ENCODE data around the gene TMPRSS6. TPM values are rescaled to one million over a fixed set of nuclear protein-coding genes. Genes with fewer than 3 reads are reported as not detected.

TMPRSS6 gene
- total and polyA plus RNA-seq, 2 experiments from 2014 or later = 0.05 TPM; not detected in 1

GRCh38 chr22:37122598-37123180 lies 13.2 kb upstream of the TMPRSS6 start:
- H3K79me2 ChIP-seq (ENCODE audit: insufficient read depth) = no peaks in the 10 kb centered on the region
- no peak overlapping the region for H3K9ac ChIP-seq
- no peak overlapping the region for H3K27ac ChIP-seq
- H2AFZ ChIP-seq = no peak overlapping the region
- H3K4me2 ChIP-seq (ENCODE audit: unreplicated experiment) = no peak overlapping the region
- H3K9me3 ChIP-seq (ENCODE audit: low read depth) = no peaks in the 10 kb centered on the region
- no peaks in the 10 kb centered on the region for H4K20me1 ChIP-seq (ENCODE audit: insufficient read depth)
- WGBS, 2 experiments (ENCODE audit: low coverage in 1 of 2, low lambda C conversion rate in 2 of 2, missing lambda C conversion rate in 2 of 2) = 64 to 77% methylated on average over 3 of the region's 3 CpGs
- in situ Hi-C loops (cut with MboI) = no loop called here
- DNase-seq = no peak
- H3K4me3 ChIP-seq = no peak overlapping the region
- H3K4me1 ChIP-seq (ENCODE audit: insufficient read depth) = no peaks in the 10 kb centered on the region
- TF ChIP-seq EZH2 (IDR thresholded peaks at IDR 0.05; ENCODE audit: insufficient read depth, poor library complexity, severe bottlenecking) (no peak), EZH2phosphoT487 (IDR thresholded peaks at IDR 0.05; ENCODE audit: insufficient read depth, low read depth) (no peak)
- no peaks in the 10 kb centered on the region for H3F3A ChIP-seq (ENCODE audit: insufficient read depth)
- no peaks in the 10 kb centered on the region for H3K9me2 ChIP-seq (ENCODE audit: insufficient read depth)
- peaks cover 18% of the 10 kb centered on the region for H3K27me3 ChIP-seq (replicated peaks; ENCODE audit: insufficient read depth)
- no peaks in the 10 kb centered on the region for H3K36me3 ChIP-seq (ENCODE audit: low read depth)

GRCh38 chr22:37121887-37122591 lies 12.5 kb upstream of the TMPRSS6 start:
- Histone ChIP-seq H3K27ac (no peak overlapping the region), H3K4me2 (ENCODE audit: unreplicated experiment) (no peak overlapping the region), H4K20me1 (ENCODE audit: insufficient read depth) (no peaks in the 10 kb centered on the region), H3K9me3 (ENCODE audit: low read depth) (no peaks in the 10 kb centered on the region), H3K79me2 (ENCODE audit: insufficient read depth) (no peaks in the 10 kb centered on the region), H3K9ac (no peak overlapping the region), H3F3A (ENCODE audit: insufficient read depth) (no peaks in the 10 kb centered on the region), H2AFZ (peak overlapping the region; percentile 58; the same call in 1 of the 2 replicates), H3K9me2 (ENCODE audit: insufficient read depth) (no peaks in the 10 kb centered on the region), H3K27me3 (replicated peaks; ENCODE audit: insufficient read depth) (peaks cover 23% of the 10 kb centered on the region), H3K4me1 (ENCODE audit: insufficient read depth) (no peaks in the 10 kb centered on the region), H3K36me3 (ENCODE audit: low read depth) (no peaks in the 10 kb centered on the region), H3K4me3 (no peak overlapping the region)
- WGBS, 2 experiments (ENCODE audit: low coverage in 1 of 2, low lambda C conversion rate in 2 of 2, missing lambda C conversion rate in 2 of 2) = 27 to 32% methylated on average over 15 of the region's 15 CpGs
- no peak for TF ChIP-seq EZH2phosphoT487 (IDR thresholded peaks at IDR 0.05; ENCODE audit: insufficient read depth, low read depth)
- TF ChIP-seq EZH2 (IDR thresholded peaks at IDR 0.05; ENCODE audit: insufficient read depth, poor library complexity, severe bottlenecking) = no peak
- peak; percentile 68 for DNase-seq
- in situ Hi-C loops (cut with MboI) = no loop called here

GRCh38 chr22:37120569-37121340 lies 11.2 kb upstream of the TMPRSS6 start:
- H3F3A ChIP-seq (ENCODE audit: insufficient read depth) = no peaks in the 10 kb centered on the region

GRCh38 chr22:37119872-37120271 lies 10.4 kb upstream of the TMPRSS6 start:
- Histone ChIP-seq H3K9ac (no peak overlapping the region), H3K9me2 (ENCODE audit: insufficient read depth) (no peaks in the 10 kb centered on the region), H3K4me1 (ENCODE audit: insufficient read depth) (no peaks in the 10 kb centered on the region), H4K20me1 (ENCODE audit: insufficient read depth) (no peaks in the 10 kb centered on the region), H3K27me3 (replicated peaks; ENCODE audit: insufficient read depth) (peaks cover 24% of the 10 kb centered on the region), H2AFZ (no peak overlapping the region), H3K4me3 (no peak overlapping the region), H3K27ac (no peak overlapping the region), H3F3A (ENCODE audit: insufficient read depth) (no peaks in the 10 kb centered on the region), H3K36me3 (ENCODE audit: low read depth) (no peaks in the 10 kb centered on the region), H3K79me2 (ENCODE audit: insufficient read depth) (no peaks in the 10 kb centered on the region), H3K4me2 (ENCODE audit: unreplicated experiment) (no peak overlapping the region), H3K9me3 (ENCODE audit: low read depth) (no peaks in the 10 kb centered on the region)
- 67 to 69% methylated on average over 13 of the region's 13 CpGs for WGBS, 2 experiments (ENCODE audit: low coverage in 1 of 2, low lambda C conversion rate in 2 of 2, missing lambda C conversion rate in 2 of 2)
- DNase-seq = no peak
- TF ChIP-seq EZH2 (IDR thresholded peaks at IDR 0.05; ENCODE audit: insufficient read depth, poor library complexity, severe bottlenecking) = no peak
- TF ChIP-seq EZH2phosphoT487 (IDR thresholded peaks at IDR 0.05; ENCODE audit: insufficient read depth, low read depth) = no peak
- in situ Hi-C loops (cut with MboI) = no loop called here

More at GRCh38 chr22:37120569-37121340, 11.2 kb upstream of the TMPRSS6 start:
- no peaks in the 10 kb centered on the region for H3K9me3 ChIP-seq (ENCODE audit: low read depth)
- no peaks in the 10 kb centered on the region for H3K79me2 ChIP-seq (ENCODE audit: insufficient read depth)
- no peak overlapping the region for H3K9ac ChIP-seq
- H3K9me2 ChIP-seq (ENCODE audit: insufficient read depth) = no peaks in the 10 kb centered on the region
- no peak for TF ChIP-seq EZH2 (IDR thresholded peaks at IDR 0.05; ENCODE audit: insufficient read depth, poor library complexity, severe bottlenecking)
- TF ChIP-seq EZH2phosphoT487 (IDR thresholded peaks at IDR 0.05; ENCODE audit: insufficient read depth, low read depth) = no peak
- H3K36me3 ChIP-seq (ENCODE audit: low read depth) = no peaks in the 10 kb centered on the region
- H3K27me3 ChIP-seq (replicated peaks; ENCODE audit: insufficient read depth) = peaks cover 26% of the 10 kb centered on the region
- no peak for DNase-seq
- no peak overlapping the region for H3K27ac ChIP-seq
- WGBS, 2 experiments (ENCODE audit: low coverage in 1 of 2, low lambda C conversion rate in 2 of 2, missing lambda C conversion rate in 2 of 2) = 73 to 80% methylated on average over 11 of the region's 11 CpGs
- no peak overlapping the region for H3K4me3 ChIP-seq
- no peaks in the 10 kb centered on the region for H3K4me1 ChIP-seq (ENCODE audit: insufficient read depth)
- in situ Hi-C loops (cut with MboI) = no loop called here
- no peaks in the 10 kb centered on the region for H4K20me1 ChIP-seq (ENCODE audit: insufficient read depth)
- no peak overlapping the region for H2AFZ ChIP-seq
- H3K4me2 ChIP-seq (ENCODE audit: unreplicated experiment) = no peak overlapping the region
